GM23338 (cell line): ENCODE data around the gene IGSF11. TPM values are rescaled to one million over a fixed set of nuclear protein-coding genes. Genes with fewer than 3 reads are reported as not detected.

Source experiments
- ATAC-seq: fragments of 200-7000 bp; cut with Tn5 transposase; 3 replicates; pipeline ENCODE4 v1.9.1; 2020
- DNase-seq: peaks from one replicate; pipeline ENCODE4 v3.0.0-alpha.2; 2015; ENCODE audit warnings: low spot score
- H2AFZ ChIP-seq: fragments of 200-600 bp; sonication (generic); 2 replicates; pipeline ENCODE4 v1.8.0; 2016; ENCODE audit warnings: antibody characterized with exemption, mild to moderate bottlenecking, moderate library complexity
- H3F3A ChIP-seq: fragments of 200-600 bp; sonication (generic); replicated peaks from 2 replicates; pipeline ENCODE4 v1.8.0; 2017; ENCODE audit warnings: antibody characterized with exemption, mixed run types, low read depth
- H3K27ac ChIP-seq: fragments of 200-600 bp; sonication (generic); 2 replicates; pipeline ENCODE4 v1.6.1; 2016; ENCODE audit warnings: low read depth
- H3K27me3 ChIP-seq: fragments of 200-600 bp; sonication (generic); 2 replicates; pipeline ENCODE4 v1.8.0; 2016; ENCODE audit warnings: mild to moderate bottlenecking, mixed run types, moderate library complexity; ENCODE audit not compliant: insufficient read depth
- H3K36me3 ChIP-seq: fragments of 200-600 bp; sonication (generic); 2 replicates; pipeline ENCODE4 v1.8.0; 2016; ENCODE audit warnings: mild to moderate bottlenecking; ENCODE audit not compliant: insufficient read depth
- H3K4me1 ChIP-seq: fragments of 200-600 bp; sonication (generic); 2 replicates; pipeline ENCODE4 v1.8.0; 2016; ENCODE audit warnings: mild to moderate bottlenecking, moderate library complexity; ENCODE audit not compliant: insufficient read depth
- H3K4me2 ChIP-seq: fragments of 200-600 bp; sonication (generic); 2 replicates; pipeline ENCODE4 v1.7.1; 2017; ENCODE audit warnings: mixed run types
- H3K4me3 ChIP-seq: fragments of 200-600 bp; sonication (generic); 2 replicates; pipeline ENCODE4 v1.6.1; 2016; ENCODE audit warnings: mixed run types
- H3K79me2 ChIP-seq: fragments of 200-600 bp; sonication (generic); replicated peaks from 2 replicates; pipeline ENCODE4 v1.8.0; 2017; ENCODE audit warnings: mild to moderate bottlenecking; ENCODE audit not compliant: insufficient read depth
- H3K9me2 ChIP-seq: fragments of 200-600 bp; sonication (generic); 2 replicates; pipeline ENCODE4 v1.8.0; 2017; ENCODE audit not compliant: insufficient read depth
- H4K20me1 ChIP-seq: fragments of 200-600 bp; sonication (generic); replicated peaks from 2 replicates; pipeline ENCODE4 v1.8.0; 2017; ENCODE audit warnings: mild to moderate bottlenecking; ENCODE audit not compliant: insufficient read depth
- H3K27ac Mint-ChIP-seq: 2 replicates; pipeline ENCODE4 v1.8.0; 2020; ENCODE audit warnings: inconsistent platforms, mild to moderate bottlenecking, moderate library complexity, mixed read lengths
- H3K27me3 Mint-ChIP-seq: 3 replicates; pipeline ENCODE4 v1.8.0; 2022; ENCODE audit warnings: low read depth, mild to moderate bottlenecking, moderate library complexity, mixed read lengths, inconsistent platforms; ENCODE audit not compliant: insufficient read depth, poor library complexity
- H3K36me3 Mint-ChIP-seq: 3 replicates; pipeline ENCODE4 v1.8.0; 2021; ENCODE audit warnings: low read depth, mild to moderate bottlenecking, inconsistent platforms, moderate library complexity, mixed read lengths
- H3K4me1 Mint-ChIP-seq: 3 replicates; pipeline ENCODE4 v1.8.0; 2020; ENCODE audit warnings: mild to moderate bottlenecking, inconsistent platforms, mixed read lengths
- H3K4me3 Mint-ChIP-seq: 3 replicates; pipeline ENCODE4 v1.8.0; 2021; ENCODE audit warnings: moderate library complexity, mild to moderate bottlenecking, inconsistent platforms, mixed read lengths
- H3K9me3 Mint-ChIP-seq: 3 replicates; pipeline ENCODE4 v1.8.0; 2020; ENCODE audit warnings: moderate library complexity, mild to moderate bottlenecking, inconsistent platforms, mixed read lengths
- CREB1 ChIP-seq: fragments of 250-450 bp; sonication (Bioruptor Pico); IDR thresholded peaks from 2 replicates; pipeline ENCODE4 v1.5.0; 2020; ENCODE audit warnings: low read depth, mild to moderate bottlenecking, moderate library complexity
- ETS1 ChIP-seq: IDR thresholded peaks from 2 replicates; pipeline ENCODE4 v1.6.1; 2016; ENCODE audit warnings: antibody characterized with exemption
- EZH2phosphoT487 ChIP-seq: fragments of 200-600 bp; sonication (generic); IDR thresholded peaks from one replicate; pipeline ENCODE4 v1.8.1; 2018; ENCODE audit warnings: antibody characterized with exemption; ENCODE audit not compliant: unreplicated experiment
- POLR2AphosphoS5 ChIP-seq: IDR thresholded peaks from 2 replicates; pipeline ENCODE4 v1.6.1; 2016; ENCODE audit warnings: antibody characterized with exemption, low read depth
- REST ChIP-seq: IDR thresholded peaks from one replicate; pipeline ENCODE4 v1.6.1; 2018; ENCODE audit warnings: antibody characterized with exemption; ENCODE audit not compliant: unreplicated experiment
- ZNF114 ChIP-seq: fragments of 250-450 bp; sonication (Bioruptor Pico); IDR thresholded peaks from 2 replicates; pipeline ENCODE4 v1.5.0; 2020; ENCODE audit warnings: mild to moderate bottlenecking, moderate library complexity
- ZNF462 ChIP-seq: fragments of 250-450 bp; sonication (Bioruptor Pico); IDR thresholded peaks from 2 replicates; pipeline ENCODE4 v1.5.0; 2020; ENCODE audit warnings: mild to moderate bottlenecking, moderate library complexity
- polyA plus RNA-seq: library from polyadenylated mRNA; unstranded; fragments of >200 nt; fragmentation: Nextera tagmentation; extraction: Ambion mirVana; gene quantifications from 2 replicates; pipeline ENCODE4 v1.2.1, GENCODE V29; 2016
- total RNA-seq: library from RNA; depleted of rRNA; stranded (reverse); fragments of >200 nt; shearing (Covaris generic); gene quantifications from 2 replicates; pipeline ENCODE4 v1.2.3, GENCODE V29; 2014

Gene IGSF11
- total and polyA plus RNA-seq, 2 experiments from 2014 or later: 0.68 to 1.8 TPM

DNA sequence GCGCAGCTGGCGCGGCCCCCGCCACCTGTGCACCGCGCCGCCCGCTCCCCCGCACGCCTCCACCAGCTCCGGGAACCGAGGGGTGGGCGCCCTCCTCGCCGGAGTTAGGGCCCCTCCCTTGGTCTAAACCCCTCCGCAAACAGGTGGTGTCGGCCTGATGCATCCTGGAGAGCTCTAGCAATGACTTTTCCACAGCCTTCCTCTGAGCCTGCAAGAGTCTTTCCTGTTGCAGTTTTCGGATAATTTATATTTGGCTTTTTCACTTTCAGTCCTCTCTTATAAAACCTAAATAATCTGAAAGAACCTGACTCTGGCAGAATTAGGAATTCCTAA is 334 bp upstream of the IGSF11 start:
- H3K9me3 Mint-ChIP-seq: peaks cover 3% of the 10 kb centered on the region; the same call in 2 of the 3 replicates
- Histone ChIP-seq H3K4me3 (peak overlapping the region; percentile 74), H3F3A (no peaks in the 10 kb centered on the region; the same call in 1 of the 2 replicates), H3K4me1 (peaks cover 4% of the 10 kb centered on the region; the same call in 1 of the 2 replicates), H3K27ac (no peak overlapping the region), H3K27me3 (peaks cover 29% of the 10 kb centered on the region), H4K20me1 (no peaks in the 10 kb centered on the region), H3K36me3 (no peaks in the 10 kb centered on the region), H3K4me2 (peak overlapping the region; percentile 79), H3K79me2 (no peaks in the 10 kb centered on the region), H3K9me2 (no peaks in the 10 kb centered on the region), H2AFZ (peak overlapping the region; percentile 88)
- H3K4me3 Mint-ChIP-seq: peak overlapping the region; percentile 91
- TF ChIP-seq POLR2AphosphoS5 (no peak), ETS1 (no peak), ZNF462 (CRISPR knock-in tag) (no peak), EZH2phosphoT487 (no peak), ZNF114 (CRISPR knock-in tag) (no peak), CREB1 (no peak), REST (no peak)
- peaks cover 11% of the 10 kb centered on the region for H3K27me3 Mint-ChIP-seq
- DNase-seq: peak; percentile 84
- H3K36me3 Mint-ChIP-seq: peaks cover under 1% of the 10 kb centered on the region; the same call in 1 of the 3 replicates
- H3K27ac Mint-ChIP-seq: no peak overlapping the region
- ATAC-seq: no peak
- peaks cover 18% of the 10 kb centered on the region for H3K4me1 Mint-ChIP-seq
